K562 (cell line): ENCODE data around the gene EIF4E3. TPM values are rescaled to one million over a fixed set of nuclear protein-coding genes. Genes with fewer than 3 reads are reported as not detected.
A peak's percentile ranks its signal among the peaks of the same experiment; 100 is the strongest.

ENCODE experiments used
- ATAC-seq: fragments of 200-7000 bp; cut with Tn5 transposase; 3 replicates; pipeline ENCODE4 v1.9.1; 2020; ENCODE audit warnings: moderate library complexity
- BruUV-seq: library from RNA; stranded (reverse); fragments of 400-500 nt; replicated peaks from 2 replicates; lab custom pipeline; 2021; lab: Mats Ljungman, UMichigan
- CTCF ChIA-PET: fragments of 300-600 bp; formaldehyde crosslinking; extraction: SDS; loops from one replicate; lab custom pipeline; 2021; ENCODE audit warnings: low intra/inter-chr PET ratio; lab: Yijun Ruan, JAX
- POLR2A ChIA-PET: fragments of 300-600, 350-650 bp; sonication (Branson Sonifier 250); formaldehyde crosslinking; extraction: SDS; loops from one replicate; lab custom pipeline; 2021; ENCODE audit warnings: antibody characterized with exemption, inconsistent platforms; lab: Yijun Ruan, JAX
- DNase-seq, 4 experiments: peaks; one replicate each; pipeline versions ENCODE4 v3.0.0 to v3.0.0-alpha.2; 2011 to 2018; ENCODE audit warnings: low spot score in 3 of 4, mixed read lengths in 3 of 4; ENCODE audit errors: extremely low read depth in 1 of 4
- FAIRE-seq: peaks from 2 replicates; lab custom pipeline; 2011; peaks lifted over from hg19 to GRCh38; lab: Jason Lieb, UNC
- H2AFZ ChIP-seq: 2 replicates; pipeline ENCODE4 v1.6.0; 2011; ENCODE audit warnings: low read depth, low read length, control low read depth, inconsistent platforms
- H3K27ac ChIP-seq: fragments of 200-600 bp; 3 replicates; pipeline ENCODE4 v1.8.0; 2011; ENCODE audit warnings: low read depth, mild to moderate bottlenecking, control low read depth, inconsistent platforms, low read length, moderate library complexity, mixed read lengths; ENCODE audit errors: extremely low read depth
- H3K27me3 ChIP-seq, 2 experiments: fragments of 300-600 bp in 1 of 2; 2 replicates in 1 of 2; 3 replicates in 1 of 2; pipeline versions ENCODE4 v1.6.0 to v1.8.0; 2011; ENCODE audit warnings: inconsistent platforms in 2 of 2, low read length in 2 of 2, mild to moderate bottlenecking in 1 of 2, mixed read lengths in 1 of 2, moderate library complexity in 1 of 2; ENCODE audit not compliant: control insufficient read depth in 2 of 2, insufficient read depth in 2 of 2
- H3K36me3 ChIP-seq: fragments of 300-600 bp; 3 replicates; pipeline ENCODE4 v1.8.0; 2011; ENCODE audit warnings: mild to moderate bottlenecking, low read length, inconsistent platforms; ENCODE audit not compliant: control insufficient read depth, insufficient read depth
- H3K4me1 ChIP-seq, 2 experiments: fragments of 200-600 bp in 1 of 2; replicated peaks in 1 of 2; 2 replicates in 1 of 2; 3 replicates in 1 of 2; pipeline versions ENCODE4 v1.5.1 to v1.8.0; 2011; ENCODE audit warnings: inconsistent platforms in 2 of 2, low read length in 2 of 2, mild to moderate bottlenecking in 1 of 2, mixed read lengths in 1 of 2, moderate library complexity in 1 of 2; ENCODE audit not compliant: control insufficient read depth in 2 of 2, insufficient read depth in 2 of 2
- H3K4me2 ChIP-seq: 2 replicates; pipeline ENCODE4 v1.6.1; 2011; ENCODE audit warnings: low read length, control low read depth, inconsistent platforms, mixed read lengths; ENCODE audit not compliant: insufficient read depth
- H3K4me3 ChIP-seq: fragments of 200-600 bp; sonication (generic), shearing (Covaris generic); 2 replicates; pipeline ENCODE4 v1.5.1; 2016; ENCODE audit warnings: control low read depth, inconsistent platforms
- H3K79me2 ChIP-seq: fragments of 200-600 bp; 3 replicates; pipeline ENCODE4 v1.8.0; 2011; ENCODE audit warnings: low read length, inconsistent platforms; ENCODE audit not compliant: control insufficient read depth, insufficient read depth
- H3K9ac ChIP-seq, 2 experiments: 2 replicates each; pipeline versions ENCODE4 v1.6.0 to v1.6.1; 2011; ENCODE audit warnings: low read depth in 2 of 2, low read length in 2 of 2, control low read depth in 1 of 2, inconsistent platforms in 1 of 2, mild to moderate bottlenecking in 1 of 2, mixed read lengths in 1 of 2; ENCODE audit not compliant: insufficient read depth in 1 of 2
- H3K9me1 ChIP-seq: one replicate; pipeline ENCODE4 v1.6.0; 2011; ENCODE audit warnings: inconsistent platforms, mild to moderate bottlenecking, low read length, moderate library complexity; ENCODE audit not compliant: control insufficient read depth, insufficient read depth
- H3K9me3 ChIP-seq: replicated peaks from 2 replicates; pipeline ENCODE4 v1.5.1; 2011; ENCODE audit warnings: low read depth, low read length, inconsistent platforms; ENCODE audit not compliant: control insufficient read depth, insufficient read depth
- H4K20me1 ChIP-seq: replicated peaks from 2 replicates; pipeline ENCODE4 v1.6.1; 2011; ENCODE audit warnings: low read length, inconsistent platforms, mixed read lengths; ENCODE audit not compliant: control insufficient read depth, insufficient read depth
- BCOR ChIP-seq: fragments of 450-650 bp; IDR thresholded peaks from 2 replicates; pipeline ENCODE4 v1.6.1; 2016
- CSDE1 ChIP-seq, 2 experiments: fragments of 450-650 bp; IDR thresholded peaks; 2 replicates each; pipeline ENCODE4 v1.6.1; 2016; ENCODE audit warnings: mild to moderate bottlenecking in 1 of 2
- CTBP1 ChIP-seq: fragments of 450-650 bp; IDR thresholded peaks from 2 replicates; pipeline ENCODE4 v1.6.1; 2016; ENCODE audit warnings: borderline replicate concordance
- HDAC2 ChIP-seq: fragments of 450-650 bp; IDR thresholded peaks from 2 replicates; pipeline ENCODE4 v1.6.1; 2016; ENCODE audit warnings: mild to moderate bottlenecking
- KDM1A ChIP-seq, 2 experiments: fragments of 450-650 bp; IDR thresholded peaks; 2 replicates each; pipeline ENCODE4 v1.6.1; 2016; ENCODE audit warnings: mild to moderate bottlenecking in 2 of 2
- MYNN ChIP-seq, 2 experiments: sonication (generic); formaldehyde crosslinking in 1 of 2; IDR thresholded peaks; 2 replicates each; pipeline versions ENCODE4 v1.5.0 to v1.6.1; 2016 to 2020; ENCODE audit warnings: antibody characterized with exemption in 1 of 2, missing genetic modification reagents in 1 of 2
- RBM25 ChIP-seq: fragments of 200-400 bp; formaldehyde crosslinking; IDR thresholded peaks from 2 replicates; pipeline ENCODE4 v1.6.1; 2018; ENCODE audit warnings: low read length, low read depth, moderate library complexity; ENCODE audit not compliant: severe bottlenecking
- RFX1 ChIP-seq: fragments of 450-650 bp; IDR thresholded peaks from 2 replicates; pipeline ENCODE4 v1.6.1; 2016; ENCODE audit warnings: mild to moderate bottlenecking, moderate library complexity
- TRIM28 ChIP-seq: fragments of 450-650 bp; IDR thresholded peaks from 2 replicates; pipeline ENCODE4 v1.6.1; 2017
- ZFP36 ChIP-seq: fragments of 150-350 bp; IDR thresholded peaks from 2 replicates; pipeline ENCODE4 v1.6.1; 2018; ENCODE audit warnings: low read length, low read depth; ENCODE audit not compliant: partially characterized antibody
- ZNF282 ChIP-seq: sonication (generic); formaldehyde crosslinking; IDR thresholded peaks from 2 replicates; pipeline ENCODE4 v1.8.1; 2023; ENCODE audit warnings: missing genetic modification reagents
- ZNF644 ChIP-seq: fragments of 200-800 bp; sonication (Bioruptor generic); IDR thresholded peaks from 2 replicates; pipeline ENCODE4 v1.6.1; 2016; ENCODE audit warnings: low read depth, missing genetic modification characterization, missing compliant biosample characterization
- WGBS: fragments of 100-300 bp; shearing (Covaris generic); methylation state at CpG from one replicate; pipeline ENCODE4 v1.1.6; 2016; ENCODE audit warnings: low coverage, mixed read lengths; ENCODE audit not compliant: insufficient coverage; ENCODE audit errors: missing lambda C conversion rate; 5-methylcytosine and 5-hydroxymethylcytosine counted together
- in situ Hi-C: fragments of 300-500 bp; cut with MboI; formaldehyde crosslinking; loops from 4 replicates; pipeline ENCODE4 v1.15.0; 2018; ENCODE audit warnings: inconsistent platforms, mixed read lengths
- intact Hi-C: fragments of 100-400 bp; cut with micrococcal nuclease; formaldehyde crosslinking; loops from 2 replicates; pipeline ENCODE4 v1.14.2; 2022
- polyA plus RNA-seq, 8 experiments: library from polyadenylated mRNA; depleted of rRNA in 4 of 8; stranded (reverse) in 5 of 8; unstranded in 3 of 8; fragments of >200 nt; fragmentation: Nextera tagmentation in 2 of 8; fragmentation: Illumina TruSeq in 1 of 8; extraction: Ambion mirVana in 2 of 8; extraction: Trizol in 1 of 8; gene quantifications; 2 replicates each; pipeline versions ENCODE4 v1.2.1 to v1.2.3, GENCODE V29; 2011 to 2014; ENCODE audit warnings: inconsistent platforms in 1 of 8, missing spikeins in 1 of 8
- total RNA-seq, 7 experiments: library from RNA; depleted of rRNA in 6 of 7; stranded (reverse); fragments of >200 nt in 6 of 7; fragmentation: Illumina TruSeq in 2 of 7; extraction: Trizol in 2 of 7; gene quantifications; 2 replicates each; pipeline versions ENCODE4 v1.2.1 to v1.2.3, GENCODE V29; 2011 to 2021; ENCODE audit warnings: low replicate concordance in 1 of 7

The EIF4E3 gene
- total and polyA plus RNA-seq, 9 of the 15 experiments (the other 6 are each of a cell fraction or from before 2014, with no cell fraction given), result 0.18 to 2.5 (median 1.1) TPM

DNA sequence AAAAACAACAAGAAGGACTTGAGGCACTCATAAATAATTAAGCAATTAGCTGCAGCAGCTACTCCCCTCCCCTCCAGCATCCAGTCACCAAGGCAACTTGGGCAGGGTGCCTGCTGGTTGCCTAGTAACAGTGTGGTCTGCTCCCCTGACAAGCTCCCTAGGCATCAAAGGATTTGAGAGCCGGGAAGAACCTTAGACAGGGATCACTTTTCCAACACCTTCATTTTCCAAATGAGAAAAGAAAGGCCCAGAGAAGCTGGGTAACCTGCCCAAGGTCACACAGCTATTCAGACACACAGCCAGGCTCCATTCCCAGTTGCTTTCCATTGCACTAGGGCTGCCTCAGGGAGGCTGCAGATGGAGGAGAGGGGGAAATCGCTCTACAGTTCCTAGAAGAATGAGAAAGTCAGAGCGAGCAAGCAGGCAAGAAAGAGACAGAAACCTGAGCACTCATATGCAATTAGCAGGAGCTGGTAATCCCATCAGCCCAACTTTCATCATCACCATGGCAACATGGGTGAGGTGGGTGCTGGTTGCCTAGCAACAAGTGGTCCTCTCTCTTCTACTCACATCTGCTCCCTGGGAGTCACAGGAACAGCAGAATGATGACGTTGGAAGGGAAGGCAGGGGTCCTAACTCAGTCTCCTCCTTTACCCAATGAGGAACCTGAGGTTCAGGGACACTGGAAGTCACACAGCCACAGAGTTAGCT is 3.6 kb upstream of the EIF4E3 start:
- TF ChIP-seq ZNF644 (tag) (no peak), ZNF282 (CRISPR knock-in tag) (no peak), ZFP36 (peak; percentile 65), BCOR (0 out of 2 replicates have a peak, but pooled peaks have one; percentile 29), MYNN (IDR thresholded peaks at IDR 0.05) (peak; percentile 24; the same call in 1 of the 2 replicates), MYNN (CRISPR knock-in tag; IDR thresholded peaks at IDR 0.05) (no peak), RBM25 (peak; percentile 14), TRIM28 (no peak), CTBP1 (peak; percentile 26; the same call in 1 of the 2 replicates), RFX1 (peak; percentile 97), KDM1A (IDR thresholded peaks at IDR 0.05) (peak; percentile 27 to 61; a peak in 2 of 4 replicates), HDAC2 (peak; percentile 43; the same call in 1 of the 2 replicates), CSDE1 (IDR thresholded peaks at IDR 0.05) (peak in 1 of 2 experiments; percentile 80; a peak in 2 of 4 replicates)
- Histone ChIP-seq H3K4me3 (no peak overlapping the region), H3K27ac (no peak overlapping the region), H3K9me3 (no peaks in the 10 kb centered on the region), H2AFZ (no peak overlapping the region), H3K27me3 (peaks cover 3 to 12% of the 10 kb centered on the region in 2 experiments; a peak in 2 of 5 replicates), H3K36me3 (no peaks in the 10 kb centered on the region), H4K20me1 (no peaks in the 10 kb centered on the region), H3K4me1 (peaks cover 0 to 11% of the 10 kb centered on the region in 2 experiments; a peak in 3 of 5 replicates), H3K4me2 (no peak overlapping the region), H3K79me2 (no peaks in the 10 kb centered on the region), H3K9ac (no peak overlapping the region), H3K9me1 (no peaks in the 10 kb centered on the region)
- DNase-seq (peak; percentile 30 to 65 (median 60)), FAIRE-seq (no peak), ATAC-seq (no peak)
- POLR2A ChIA-PET, result interaction anchor here (0.6 kb wide), 1 partner anchor 124 kb away, joined by 3 read pairs; no protein-coding TSS in a partner anchor
- intact Hi-C loops, result loop anchor here (2.0 kb wide), 1 partner anchor 130 kb away; no protein-coding TSS in a partner anchor
- WGBS, result 0% methylated on average over 4 of the region's 4 CpGs
- no TSS peak for BruUV-seq
- CTCF ChIA-PET, result interaction anchor here (1.3 kb wide), 1 partner anchor 130 kb away, joined by 8 read pairs; no protein-coding TSS in a partner anchor
- in situ Hi-C loops, result no loop called here
